ENCODE data around the gene POLK.
"Not testable (repeated sequence)": the region's sequence is repeated elsewhere in the genome, so short reads cannot be mapped to it uniquely, and the experiment has no call there.

Gene POLK

GRCh38 chr5:75547812-75548211 lies 36.1 kb downstream of the POLK start:
- no peak for DNase-seq (ENCODE audit: low read depth in 2 of 2)

DNA sequence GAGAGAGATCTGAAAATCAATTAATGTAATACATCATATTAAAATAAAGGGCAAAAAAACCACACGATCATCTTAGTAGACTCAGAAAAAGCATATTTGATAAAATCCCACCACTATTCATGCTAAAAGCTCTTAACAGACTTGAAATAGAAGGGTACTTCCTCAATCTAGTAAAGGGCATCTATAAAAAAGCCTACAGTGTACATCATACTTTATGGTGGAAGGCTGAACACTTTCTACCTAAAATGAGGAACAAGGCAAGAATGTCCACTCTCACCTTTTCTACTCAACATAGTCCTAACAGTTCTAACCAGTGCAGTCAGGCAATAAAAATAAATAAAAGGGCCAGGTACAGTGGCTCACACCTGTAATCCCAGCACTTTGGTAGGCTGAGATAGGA lies 38.9 kb downstream of the POLK start:
- no peak for DNase-seq (ENCODE audit: low read depth in 2 of 2)

DNA sequence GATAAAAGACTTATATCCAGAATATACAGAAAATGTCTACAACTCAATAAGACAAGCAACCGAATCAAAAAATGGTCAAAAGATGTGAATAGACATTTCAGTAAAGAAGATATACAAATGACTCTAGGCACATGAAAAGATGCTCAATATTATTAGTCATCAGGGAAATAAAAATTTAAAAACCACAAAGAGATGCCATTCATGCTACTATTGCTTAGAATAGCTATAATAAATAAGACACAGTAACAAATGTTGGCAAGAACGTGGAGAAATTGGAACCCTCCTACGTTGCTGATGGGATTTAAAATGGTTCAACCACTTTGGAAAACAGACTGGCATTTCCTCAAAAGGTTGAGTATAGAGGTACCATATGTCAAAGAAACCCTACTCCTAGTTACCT lies 39.8 kb downstream of the POLK start:
- no peak for DNase-seq (ENCODE audit: low read depth in 2 of 2)

- DNase-seq (ENCODE audit: low read depth in 2 of 2): no peak
Measured at GRCh38 chr5:75552764-75553163, 41.1 kb downstream of the POLK start.

DNA sequence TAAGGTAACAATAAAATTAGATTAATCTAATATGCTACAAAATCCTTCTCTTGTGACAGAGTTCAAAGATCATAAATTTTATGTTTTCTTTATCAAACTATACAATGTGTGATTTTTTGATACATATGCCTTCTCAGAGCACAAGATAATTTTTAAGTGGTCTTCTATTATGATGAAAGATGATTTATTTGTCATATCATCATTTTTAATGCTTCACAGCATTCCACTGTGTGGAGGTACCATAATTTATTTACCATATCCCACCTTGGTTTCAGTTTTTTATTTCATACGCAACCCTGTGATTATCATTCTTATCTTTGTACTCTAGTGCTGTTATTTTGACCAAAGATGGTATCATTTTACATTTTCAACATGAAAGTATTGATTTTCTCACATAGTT lies 41.7 kb downstream of the POLK start:
- DNase-seq (ENCODE audit: low read depth in 2 of 2): no peak

DNA sequence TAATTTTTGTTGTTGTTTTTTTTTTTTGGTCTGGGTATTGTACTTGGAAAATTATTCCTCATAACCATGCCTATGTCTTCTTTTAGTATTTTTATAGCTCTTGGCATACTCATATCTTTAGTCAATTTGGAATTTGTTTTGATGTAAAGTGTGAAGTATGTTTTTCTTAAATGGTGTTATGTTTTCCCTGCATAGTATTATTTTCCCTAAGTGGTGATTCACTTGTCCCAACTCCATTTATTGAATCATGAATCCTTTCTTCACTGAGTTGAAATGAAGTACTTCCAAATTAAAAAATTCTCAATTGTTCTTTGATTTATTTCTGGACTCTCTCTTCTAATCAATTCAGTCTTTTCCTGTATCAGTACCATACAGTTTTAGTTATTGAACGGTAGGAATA lies 46.5 kb downstream of the POLK start:
- no peak for DNase-seq (ENCODE audit: low read depth in 2 of 2)

GRCh38 chr5:75558981-75559632 lies 47.4 kb downstream of the POLK start:
- DNase-seq (ENCODE audit: low read depth in 2 of 2): no peak

GRCh38 chr5:75560655-75561054 lies 49.0 kb downstream of the POLK start:
- DNase-seq (ENCODE audit: low read depth in 2 of 2): not testable (repeated sequence)

DNA sequence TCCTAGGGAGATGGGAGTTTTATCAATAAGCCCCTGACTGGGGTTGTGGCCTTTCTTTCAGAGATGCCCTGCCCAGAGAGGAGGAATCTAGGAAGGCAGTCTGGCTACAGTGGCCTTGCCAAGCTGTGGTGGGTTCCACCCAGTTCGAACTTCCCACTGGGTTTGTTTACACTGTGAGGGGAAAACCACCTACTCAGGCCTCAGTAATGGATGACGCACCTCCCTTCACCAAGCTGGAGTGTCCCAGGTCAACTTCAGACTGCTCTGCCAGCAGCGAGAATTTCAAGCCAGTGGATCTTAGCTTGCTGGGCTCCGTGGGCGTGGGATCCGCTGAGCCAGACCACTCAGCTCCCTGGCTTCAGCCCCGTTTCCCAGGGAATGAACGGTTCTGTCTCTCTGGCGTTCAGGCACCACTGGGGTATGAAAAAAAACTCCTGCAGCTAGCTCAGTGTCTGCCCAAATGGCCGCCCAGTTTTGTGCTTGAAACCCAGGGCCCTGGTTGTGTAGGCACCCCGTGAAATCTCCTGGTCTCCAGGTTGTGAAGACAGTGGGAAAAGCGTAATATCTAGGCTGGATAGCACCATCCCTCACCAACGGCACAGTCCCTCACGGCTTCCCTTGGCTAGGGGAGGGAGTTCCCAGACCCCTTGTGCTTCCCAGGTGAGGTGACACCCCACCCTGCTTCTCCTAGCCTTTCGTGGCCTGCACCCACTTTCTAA lies 54.5 kb downstream of the POLK start:
- DNase-seq (ENCODE audit: low read depth in 2 of 2): not testable (repeated sequence)

GRCh38 chr5:75566710-75567309 lies 55.1 kb downstream of the POLK start:
- peak; percentile 5 to 11 for DNase-seq (ENCODE audit: low read depth in 2 of 2)

- no peak for DNase-seq (ENCODE audit: low read depth in 2 of 2)
Measured at GRCh38 chr5:75567710-75568109, 56.0 kb downstream of the POLK start.

DNA sequence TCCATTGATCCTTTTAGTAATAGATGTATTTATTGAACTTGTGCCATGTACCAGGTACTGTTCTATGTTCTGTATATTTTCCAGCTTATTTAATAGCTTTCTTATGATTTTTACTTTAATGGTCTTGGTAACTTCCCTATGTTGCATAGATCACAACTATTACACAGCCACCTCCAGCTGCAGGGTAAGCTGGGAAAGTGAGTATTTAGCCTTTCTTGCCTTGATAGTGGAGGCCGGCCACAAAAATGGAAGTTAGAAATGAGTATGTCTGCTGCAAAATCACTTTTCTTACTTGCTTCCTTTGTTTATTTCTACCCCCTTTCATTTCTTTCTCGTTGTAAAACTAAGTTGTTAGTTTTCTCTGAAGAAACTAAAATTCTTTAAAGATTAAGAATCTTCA lies 56.5 kb downstream of the POLK start:
- no peak for DNase-seq (ENCODE audit: low read depth in 2 of 2)

GRCh38 chr5:75571547-75571946 lies 59.9 kb downstream of the POLK start:
- no peak for DNase-seq (ENCODE audit: low read depth in 2 of 2)

- DNase-seq (ENCODE audit: low read depth in 2 of 2): no peak
Measured at GRCh38 chr5:75574791-75575190, 63.1 kb downstream of the POLK start.

DNA sequence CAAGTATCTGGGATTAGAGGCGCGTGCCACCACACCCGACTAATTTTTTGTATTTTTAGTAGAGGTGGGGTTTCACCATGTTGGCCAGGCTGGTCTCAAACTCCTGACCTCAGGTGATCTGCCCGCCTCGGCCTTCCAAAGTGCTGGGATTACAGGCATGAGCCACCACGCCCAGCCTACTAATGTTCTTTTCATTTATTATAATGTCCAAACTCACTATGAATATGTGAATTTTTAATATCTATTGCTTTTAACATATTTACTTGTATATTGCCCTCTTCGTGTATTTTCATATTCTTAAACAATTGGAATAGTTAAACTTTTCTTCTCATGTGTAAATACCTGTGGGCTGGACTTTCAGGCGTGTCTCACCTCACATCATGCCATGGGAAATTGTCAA lies 66.6 kb downstream of the POLK start:
- DNase-seq (ENCODE audit: low read depth in 2 of 2): not testable (repeated sequence)

- DNase-seq (ENCODE audit: low read depth in 2 of 2): no peak
Measured at GRCh38 chr5:75584641-75585040, 73.0 kb downstream of the POLK start.

DNA sequence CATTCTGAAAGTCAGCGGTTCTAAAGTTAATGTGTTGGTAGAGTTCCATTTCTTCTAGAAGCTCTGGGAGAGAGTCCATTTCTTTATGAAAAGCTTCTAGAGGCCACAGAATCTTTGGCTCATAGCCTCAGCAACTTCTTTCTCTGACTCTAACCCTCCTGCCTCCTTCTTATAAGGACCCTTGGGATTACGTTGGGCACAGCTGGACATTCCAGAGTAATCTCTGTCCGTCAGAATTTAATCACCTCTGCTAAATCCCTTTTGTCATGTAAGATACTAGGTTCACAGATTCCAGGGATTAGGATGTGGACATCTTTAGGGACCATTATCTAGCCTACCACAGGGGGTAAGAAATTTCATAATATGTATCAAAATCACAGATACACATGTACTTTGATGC lies 77.0 kb downstream of the POLK start:
- no peak for DNase-seq (ENCODE audit: low read depth in 2 of 2)

DNA sequence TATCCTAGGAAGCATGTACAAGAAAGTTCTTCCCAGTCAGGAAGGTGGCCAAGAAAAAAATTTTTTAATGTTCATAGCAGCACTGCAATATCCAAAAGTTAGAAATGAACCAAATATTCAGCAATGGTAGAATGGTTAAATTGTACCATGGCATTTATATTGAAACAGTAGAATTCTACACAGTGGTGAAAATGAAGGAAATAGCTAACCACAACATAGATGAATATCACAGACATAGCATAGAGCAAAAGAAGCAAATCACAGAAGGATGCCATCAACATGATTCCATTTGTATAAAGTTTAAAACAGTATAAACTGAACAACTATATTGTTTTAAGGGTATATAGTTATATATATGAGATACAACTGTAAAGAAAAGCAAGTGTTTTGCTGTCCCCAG lies 88.8 kb downstream of the POLK start:
- no peak for DNase-seq (ENCODE audit: low read depth in 2 of 2)

GRCh38 chr5:75601567-75601966 lies 89.9 kb downstream of the POLK start:
- no peak for DNase-seq (ENCODE audit: low read depth in 2 of 2)

- no peak for DNase-seq (ENCODE audit: low read depth in 2 of 2)
Measured at GRCh38 chr5:75601996-75602395, 90.3 kb downstream of the POLK start.

DNA sequence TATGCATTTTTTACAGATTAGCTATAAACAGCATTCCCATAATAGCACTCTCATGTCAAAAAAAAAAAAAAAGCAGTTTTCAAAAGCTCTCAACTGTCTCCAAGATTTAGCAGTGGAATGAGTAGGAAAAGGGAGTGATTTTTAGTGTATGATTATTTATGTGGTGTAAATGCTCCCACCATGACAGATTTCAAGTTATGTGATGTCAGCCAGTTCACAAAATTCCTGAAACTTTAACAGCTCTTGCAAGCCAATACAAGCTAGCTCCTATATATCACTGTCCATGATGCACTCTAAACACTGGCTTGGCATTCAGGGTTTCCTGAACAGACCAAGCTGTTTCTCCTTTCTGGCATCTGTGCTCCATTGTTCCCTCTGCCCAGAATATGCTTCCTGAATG lies 91.7 kb downstream of the POLK start:
- DNase-seq (ENCODE audit: low read depth in 2 of 2): no peak

DNA sequence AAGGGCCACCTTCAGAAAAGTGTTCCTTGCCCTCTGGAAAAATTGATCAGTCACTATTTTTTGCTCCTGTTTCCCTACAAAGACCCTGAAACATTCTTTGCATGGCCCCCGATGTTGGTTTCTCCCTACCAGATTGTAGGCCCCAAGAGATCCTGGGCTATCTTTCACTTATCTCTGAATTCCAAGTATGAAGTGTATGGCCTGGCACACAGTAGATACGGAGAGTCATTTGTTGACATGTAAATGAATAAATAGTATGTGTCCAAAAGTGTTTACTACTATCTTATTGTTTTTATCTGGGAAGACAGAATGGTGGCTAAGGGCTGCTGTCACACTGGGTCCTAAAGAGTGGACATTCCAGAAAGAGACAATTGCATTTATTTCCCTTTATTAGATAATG lies 92.1 kb downstream of the POLK start:
- no peak for DNase-seq (ENCODE audit: low read depth in 2 of 2)

- not testable (repeated sequence) for DNase-seq (ENCODE audit: low read depth in 2 of 2)
Measured at GRCh38 chr5:75607341-75607740, 95.7 kb downstream of the POLK start.
